GM12878 (cell line): ENCODE measurements around the gene ADGRF1. TPM values are rescaled to one million over a fixed set of nuclear protein-coding genes. Genes with fewer than 3 reads are reported as not detected.

ENCODE experiments used
- ATAC-seq: fragments of 200-7000 bp; cut with Tn5 transposase; 3 replicates; pipeline ENCODE4 v1.9.1; 2020; ENCODE audit warnings: mild to moderate bottlenecking, moderate library complexity
- BruUV-seq: library from RNA; stranded (reverse); fragments of 400-500 nt; replicated peaks from 2 replicates; lab custom pipeline; 2021; lab: Mats Ljungman, UMichigan
- CTCF ChIA-PET: fragments of 300-600 bp; sonication (Branson Sonifier 250); formaldehyde crosslinking; extraction: SDS; loops from one replicate; lab custom pipeline; 2021; ENCODE audit warnings: inconsistent platforms; lab: Yijun Ruan, JAX
- POLR2A ChIA-PET: fragments of 350-600 bp; formaldehyde crosslinking; extraction: SDS; loops from one replicate; lab custom pipeline; 2021; ENCODE audit warnings: inconsistent platforms; lab: Charles Lee
- RAD21 ChIA-PET: fragments of 300-600 bp; sonication (Branson Sonifier 250); formaldehyde crosslinking; loops from one replicate; lab custom pipeline; 2023; ENCODE audit warnings: antibody characterized with exemption; ENCODE audit not compliant: unreplicated experiment; lab: Charles Lee
- SMC1A ChIA-PET: fragments of 300-600 bp; sonication (Branson Sonifier 250); formaldehyde crosslinking; loops from one replicate; lab custom pipeline; 2023; ENCODE audit not compliant: unreplicated experiment, uncharacterized antibody; lab: Charles Lee
- DNase-seq: peaks from one replicate; pipeline ENCODE4 v3.0.0-alpha.2; 2011; ENCODE audit warnings: low read depth, low spot score
- FAIRE-seq: peaks from 3 replicates; lab custom pipeline; 2011; peaks lifted over from hg19 to GRCh38; lab: Jason Lieb, UNC
- H2AFZ ChIP-seq: 2 replicates; pipeline ENCODE4 v1.6.0; 2011; ENCODE audit warnings: low read depth, low read length, control low read depth; ENCODE audit not compliant: control insufficient read depth
- H3K27ac ChIP-seq: 2 replicates; pipeline ENCODE4 v1.5.1; 2011; ENCODE audit warnings: control low read depth; ENCODE audit not compliant: control insufficient read depth, insufficient read depth
- H3K27me3 ChIP-seq, 2 experiments: replicated peaks in 1 of 2; 2 replicates each; pipeline versions ENCODE4 v1.6.0 to v1.6.1; 2011; ENCODE audit warnings: low read length in 1 of 2; ENCODE audit not compliant: control insufficient read depth in 2 of 2, insufficient read depth in 2 of 2
- H3K36me3 ChIP-seq, 2 experiments: 2 replicates each; pipeline ENCODE4 v1.5.1; 2011; ENCODE audit warnings: low read length in 1 of 2; ENCODE audit not compliant: control insufficient read depth in 2 of 2, insufficient read depth in 2 of 2
- H3K4me1 ChIP-seq: 2 replicates; pipeline ENCODE4 v1.6.1; 2011; ENCODE audit warnings: mild to moderate bottlenecking, low read length, moderate library complexity, mixed read lengths; ENCODE audit not compliant: control insufficient read depth, insufficient read depth
- H3K4me2 ChIP-seq: 2 replicates; pipeline ENCODE4 v1.6.0; 2011; ENCODE audit warnings: control low read depth; ENCODE audit not compliant: control insufficient read depth, insufficient read depth
- H3K4me3 ChIP-seq: fragments of 200-600 bp; sonication (generic); 2 replicates; pipeline ENCODE4 v1.5.1; 2016
- H3K79me2 ChIP-seq: 2 replicates; pipeline ENCODE4 v1.6.0; 2011; ENCODE audit warnings: low read length; ENCODE audit not compliant: control insufficient read depth, insufficient read depth
- H3K9ac ChIP-seq: 2 replicates; pipeline ENCODE4 v1.8.0; 2011; ENCODE audit warnings: low read length, control low read depth, mixed read lengths; ENCODE audit not compliant: control insufficient read depth, insufficient read depth
- H3K9me3 ChIP-seq: replicated peaks from 3 replicates; pipeline ENCODE4 v1.5.1; 2011; ENCODE audit warnings: mild to moderate bottlenecking, low read length; ENCODE audit not compliant: control insufficient read depth, insufficient read depth
- H4K20me1 ChIP-seq: 2 replicates; pipeline ENCODE4 v1.6.0; 2011; ENCODE audit not compliant: control insufficient read depth, insufficient read depth
- BCLAF1 ChIP-seq: fragments of 450-650 bp; IDR thresholded peaks from 2 replicates; pipeline ENCODE4 v1.6.1; 2017; ENCODE audit warnings: antibody characterized with exemption, mild to moderate bottlenecking, moderate library complexity
- CUX1 ChIP-seq: IDR thresholded peaks from 2 replicates; pipeline ENCODE4 v1.6.1; 2012; ENCODE audit warnings: improper control_type of control experiment, low read depth, low read length; ENCODE audit not compliant: insufficient replicate concordance
- EP300 ChIP-seq, 2 experiments: fragments of 150-350 bp in 1 of 2; IDR thresholded peaks; 2 replicates each; pipeline ENCODE4 v1.6.1; 2011 to 2012; ENCODE audit warnings: low read depth in 2 of 2, low read length in 2 of 2, borderline replicate concordance in 1 of 2, improper control_type of control experiment in 1 of 2, inconsistent platforms in 1 of 2; ENCODE audit not compliant: control insufficient read depth in 1 of 2
- HDAC2 ChIP-seq: fragments of 200-600 bp; sonication (generic); IDR thresholded peaks from 2 replicates; pipeline ENCODE4 v1.6.1; 2017
- IRF4 ChIP-seq: IDR thresholded peaks from 2 replicates; pipeline ENCODE4 v1.6.1; 2011; ENCODE audit warnings: low read depth, low read length
- NBN ChIP-seq: fragments of 450-650 bp; IDR thresholded peaks from 2 replicates; pipeline ENCODE4 v1.6.1; 2016
- NRF1 ChIP-seq: conservative IDR thresholded peaks from 2 replicates; pipeline ENCODE4 v1.6.1; 2011; ENCODE audit warnings: mild to moderate bottlenecking, low read depth, low read length, improper control_type of control experiment
- RB1 ChIP-seq: fragments of 450-650 bp; formaldehyde crosslinking; IDR thresholded peaks from 2 replicates; pipeline ENCODE4 v1.6.1; 2017; ENCODE audit warnings: mild to moderate bottlenecking, borderline replicate concordance
- RCOR1 ChIP-seq: conservative IDR thresholded peaks from 2 replicates; pipeline ENCODE4 v1.6.1; 2012; ENCODE audit warnings: low read depth, low read length, improper control_type of control experiment
- SREBF2 ChIP-seq: IDR thresholded peaks from 2 replicates; pipeline ENCODE4 v1.6.1; 2012; ENCODE audit warnings: mild to moderate bottlenecking, low read length
- WGBS: methylation state at CpG from one replicate; pipeline ENCODE4 v1.1.6; 2016; ENCODE audit warnings: low lambda C conversion rate; ENCODE audit not compliant: insufficient replicate concordance, insufficient coverage; ENCODE audit errors: missing lambda C conversion rate; 5-methylcytosine and 5-hydroxymethylcytosine counted together
- in situ Hi-C: fragments of 300-500 bp; cut with MboI; formaldehyde crosslinking; loops from 9 replicates; pipeline ENCODE4 v1.14.3; 2018; ENCODE audit warnings: mixed read lengths
- intact Hi-C: fragments of 100-400 bp; cut with micrococcal nuclease; formaldehyde crosslinking; loops from one replicate; pipeline ENCODE4 v1.14.2; 2022; ENCODE audit not compliant: unreplicated experiment
- polyA plus RNA-seq, 11 experiments: library from polyadenylated mRNA; depleted of rRNA in 4 of 11; unstranded in 6 of 11; stranded (reverse) in 5 of 11; fragments of >200 nt; fragmentation: Nextera tagmentation in 4 of 11; fragmentation: Illumina TruSeq in 1 of 11; extraction: Ambion mirVana in 4 of 11; extraction: Trizol in 1 of 11; gene quantifications; 1 replicate in 1 of 11; 2 replicates in 10 of 11; pipeline versions ENCODE4 v1.2.1 to v1.2.3, GENCODE V29; 2011 to 2016; ENCODE audit warnings: inconsistent platforms in 2 of 11, missing spikeins in 2 of 11, low read depth in 1 of 11
- total RNA-seq, 4 experiments: library from RNA; depleted of rRNA in 3 of 4; stranded (reverse); fragments of >200 nt in 3 of 4; fragmentation: Illumina TruSeq in 1 of 4; extraction: Trizol in 1 of 4; gene quantifications; 2 replicates each; pipeline versions ENCODE4 v1.2.1 to v1.2.3, GENCODE V29; 2013 to 2021
- TF ChIP-seq, protein P1 (sequence below): fragments of 450-650 bp; IDR thresholded peaks from 2 replicates; pipeline ENCODE4 v1.6.1; 2016; ENCODE audit warnings: mild to moderate bottlenecking, moderate library complexity, borderline replicate concordance

Gene ADGRF1
- total and polyA plus RNA-seq, 10 of the 15 experiments (the other 5 are each of a cell fraction or from before 2014, with no cell fraction given): 0.05 TPM; not detected in 9

DNA sequence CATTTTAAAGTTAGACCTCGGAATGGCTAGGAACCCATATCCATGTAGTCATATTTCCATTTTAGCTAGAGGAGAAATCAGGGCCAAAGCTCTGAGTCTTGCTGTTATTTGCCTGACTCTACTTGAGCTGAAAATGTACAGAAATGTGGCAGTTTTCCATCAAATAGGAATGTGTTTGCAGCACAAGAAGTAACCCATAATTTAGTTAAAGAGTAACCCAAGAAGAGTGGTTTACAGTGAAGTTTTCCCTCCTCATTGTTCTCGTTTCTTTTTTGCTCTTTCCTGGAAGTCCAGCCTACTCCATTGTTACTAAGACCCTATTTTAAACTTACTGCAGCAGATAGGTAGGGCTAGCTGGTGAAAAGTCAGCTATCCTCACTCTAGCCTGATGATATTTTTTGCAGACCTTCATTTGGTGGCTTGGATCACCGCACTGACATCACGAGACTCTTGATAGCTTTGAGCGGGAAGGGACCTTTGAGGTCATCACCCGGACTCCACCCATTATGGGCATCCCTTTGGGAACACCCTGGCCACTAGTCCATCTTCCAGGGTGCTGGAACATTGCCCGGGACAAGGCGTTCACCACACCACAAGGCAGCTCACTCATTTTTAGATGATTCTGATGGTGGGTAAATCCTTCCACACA is 92.4 kb downstream of the ADGRF1 start:
- H3K9ac ChIP-seq: no peak overlapping the region
- H2AFZ ChIP-seq: no peak overlapping the region
- H3K27me3 ChIP-seq: peaks cover 0 to 3% of the 10 kb centered on the region in 2 experiments; a peak in 1 of 4 replicates
- no TSS peak for BruUV-seq
- no peak overlapping the region for H3K4me2 ChIP-seq
- H3K36me3 ChIP-seq: no peaks in the 10 kb centered on the region
- in situ Hi-C loops: no loop called here
- CTCF ChIA-PET: interaction anchor here (1.0 kb wide), 1 partner anchor 11 kb away, joined by 3 read pairs; no protein-coding TSS in a partner anchor
- H3K4me3 ChIP-seq: no peak overlapping the region
- H3K4me1 ChIP-seq: no peaks in the 10 kb centered on the region
- intact Hi-C loops: no loop called here
- POLR2A ChIA-PET: no interaction called here
- ATAC-seq (no peak), FAIRE-seq (no peak), DNase-seq (no peak)
- SMC1A ChIA-PET: no interaction called here
- H3K27ac ChIP-seq: no peak overlapping the region
- WGBS: 6% methylated on average over 8 of the region's 8 CpGs
- no peaks in the 10 kb centered on the region for H3K9me3 ChIP-seq
- no peaks in the 10 kb centered on the region for H4K20me1 ChIP-seq
- no peak for TF ChIP-seq NRF1
- TF ChIP-seq, protein P1, sequence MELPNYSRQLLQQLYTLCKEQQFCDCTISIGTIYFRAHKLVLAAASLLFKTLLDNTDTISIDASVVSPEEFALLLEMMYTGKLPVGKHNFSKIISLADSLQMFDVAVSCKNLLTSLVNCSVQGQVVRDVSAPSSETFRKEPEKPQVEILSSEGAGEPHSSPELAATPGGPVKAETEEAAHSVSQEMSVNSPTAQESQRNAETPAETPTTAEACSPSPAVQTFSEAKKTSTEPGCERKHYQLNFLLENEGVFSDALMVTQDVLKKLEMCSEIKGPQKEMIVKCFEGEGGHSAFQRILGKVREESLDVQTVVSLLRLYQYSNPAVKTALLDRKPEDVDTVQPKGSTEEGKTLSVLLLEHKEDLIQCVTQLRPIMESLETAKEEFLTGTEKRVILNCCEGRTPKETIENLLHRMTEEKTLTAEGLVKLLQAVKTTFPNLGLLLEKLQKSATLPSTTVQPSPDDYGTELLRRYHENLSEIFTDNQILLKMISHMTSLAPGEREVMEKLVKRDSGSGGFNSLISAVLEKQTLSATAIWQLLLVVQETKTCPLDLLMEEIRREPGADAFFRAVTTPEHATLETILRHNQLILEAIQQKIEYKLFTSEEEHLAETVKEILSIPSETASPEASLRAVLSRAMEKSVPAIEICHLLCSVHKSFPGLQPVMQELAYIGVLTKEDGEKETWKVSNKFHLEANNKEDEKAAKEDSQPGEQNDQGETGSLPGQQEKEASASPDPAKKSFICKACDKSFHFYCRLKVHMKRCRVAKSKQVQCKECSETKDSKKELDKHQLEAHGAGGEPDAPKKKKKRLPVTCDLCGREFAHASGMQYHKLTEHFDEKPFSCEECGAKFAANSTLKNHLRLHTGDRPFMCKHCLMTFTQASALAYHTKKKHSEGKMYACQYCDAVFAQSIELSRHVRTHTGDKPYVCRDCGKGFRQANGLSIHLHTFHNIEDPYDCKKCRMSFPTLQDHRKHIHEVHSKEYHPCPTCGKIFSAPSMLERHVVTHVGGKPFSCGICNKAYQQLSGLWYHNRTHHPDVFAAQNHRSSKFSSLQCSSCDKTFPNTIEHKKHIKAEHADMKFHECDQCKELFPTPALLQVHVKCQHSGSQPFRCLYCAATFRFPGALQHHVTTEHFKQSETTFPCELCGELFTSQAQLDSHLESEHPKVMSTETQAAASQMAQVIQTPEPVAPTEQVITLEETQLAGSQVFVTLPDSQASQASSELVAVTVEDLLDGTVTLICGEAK: no peak
- TF ChIP-seq CUX1: no peak
- TF ChIP-seq NBN: no peak
- TF ChIP-seq BCLAF1: no peak
- no peak for TF ChIP-seq SREBF2
- TF ChIP-seq HDAC2: no peak
- no peak for TF ChIP-seq EP300 (IDR thresholded peaks at IDR 0.05; ENCODE audit: borderline replicate concordance in 1 of 2, control insufficient read depth in 1 of 2, low read depth in 2 of 2, low read length in 2 of 2)
- no peak for TF ChIP-seq RB1
- TF ChIP-seq RCOR1: no peak
- no peak for TF ChIP-seq IRF4
- TF ChIP-seq, all 136 proteins: peak for 0
- RAD21 ChIA-PET: no interaction called here
- no peaks in the 10 kb centered on the region for H3K79me2 ChIP-seq
